ENCODE data around the gene C22orf23. TPM values are rescaled to one million over a fixed set of nuclear protein-coding genes. Genes with fewer than 3 reads are reported as not detected.

The C22orf23 gene
- total and polyA plus RNA-seq, 9 donors: 0.28 to 2.6 (median 0.77) TPM

GRCh38 chr22:37968452-37969251 lies 15.3 kb upstream of the C22orf23 start:
- no peak overlapping the region for H3K4me3 ChIP-seq
- H3K4me1 ChIP-seq (ENCODE audit: insufficient read depth): no peaks in the 10 kb centered on the region
- H3K27me3 ChIP-seq: no peaks in the 10 kb centered on the region
- intact Hi-C loops (cut with DNase I): loop anchor here in 3 of 4 donors (5.0 to 10.0 kb wide), 2 partner anchors 151 to 154 kb away; no protein-coding TSS in a partner anchor
- TF ChIP-seq CTCF (IDR thresholded peaks at IDR 0.05) (no peak), POLR2A (IDR thresholded peaks at IDR 0.05) (no peak), EP300 (IDR thresholded peaks at IDR 0.05) (no peak)
- H3K9me3 ChIP-seq: no peaks in the 10 kb centered on the region
- 92 to 97% (median 96%) methylated on average over 5 of the region's 5 CpGs for WGBS, 3 donors
- no peak overlapping the region for H3K27ac ChIP-seq
- DNase-seq: no peak
- H3K36me3 ChIP-seq: no peaks in the 10 kb centered on the region

GRCh38 chr22:37967637-37968451 lies 14.4 kb upstream of the C22orf23 start:
- no peaks in the 10 kb centered on the region for H3K9me3 ChIP-seq
- no peak for DNase-seq
- H3K36me3 ChIP-seq: no peaks in the 10 kb centered on the region
- WGBS, 3 donors: 83 to 88% (median 87%) methylated on average over 14 of the region's 14 CpGs
- no peak overlapping the region for H3K27ac ChIP-seq
- intact Hi-C loops (cut with DNase I): loop anchor here in 3 of 4 donors (5.0 to 10.0 kb wide), 2 partner anchors 151 to 153 kb away; no protein-coding TSS in a partner anchor
- H3K4me1 ChIP-seq (ENCODE audit: insufficient read depth): no peaks in the 10 kb centered on the region
- no peak overlapping the region for H3K4me3 ChIP-seq
- no peak for TF ChIP-seq CTCF (IDR thresholded peaks at IDR 0.05)
- TF ChIP-seq EP300 (IDR thresholded peaks at IDR 0.05): no peak
- TF ChIP-seq POLR2A (IDR thresholded peaks at IDR 0.05): no peak
- no peaks in the 10 kb centered on the region for H3K27me3 ChIP-seq

- Histone ChIP-seq H3K27ac (no peak overlapping the region), H3K27me3 (no peaks in the 10 kb centered on the region), H3K9me3 (no peaks in the 10 kb centered on the region), H3K4me1 (ENCODE audit: insufficient read depth) (no peaks in the 10 kb centered on the region), H3K36me3 (no peaks in the 10 kb centered on the region), H3K4me3 (no peak overlapping the region)
- TF ChIP-seq CTCF (IDR thresholded peaks at IDR 0.05) (no peak), POLR2A (IDR thresholded peaks at IDR 0.05) (no peak), EP300 (IDR thresholded peaks at IDR 0.05) (no peak)
- intact Hi-C loops (cut with DNase I): loop anchor here in 3 of 4 donors (5.0 to 10.0 kb wide), 2 partner anchors 150 to 152 kb away; no protein-coding TSS in a partner anchor
- WGBS, 3 donors: 45 to 57% (median 57%) methylated on average over 1 of the region's 1 CpG
- no peak for DNase-seq
Measured at GRCh38 chr22:37967147-37967546, 13.7 kb upstream of the C22orf23 start.

GRCh38 chr22:37965940-37966664 lies 12.7 kb upstream of the C22orf23 start:
- Histone ChIP-seq H3K9me3 (no peaks in the 10 kb centered on the region), H3K27ac (no peak overlapping the region), H3K27me3 (no peaks in the 10 kb centered on the region), H3K36me3 (no peaks in the 10 kb centered on the region), H3K4me3 (no peak overlapping the region), H3K4me1 (ENCODE audit: insufficient read depth) (no peaks in the 10 kb centered on the region)
- intact Hi-C loops (cut with DNase I): loop anchor here in 3 of 4 donors (5.0 to 10.0 kb wide), 2 partner anchors 149 to 151 kb away; no protein-coding TSS in a partner anchor
- whole genome bisulfite sequencing, 3 donors: 73 to 79% (median 76%) methylated on average over 9 of the region's 9 CpGs
- no peak for TF ChIP-seq EP300 (IDR thresholded peaks at IDR 0.05)
- DNase-seq: no peak

Measured in ovary (tissue), 9 donors.